GM18861 (cell line): ENCODE data around the gene MGME1.
A peak's percentile ranks its signal among the peaks of the same experiment; 100 is the strongest.

ENCODE experiments used
- ATAC-seq: cut with Tn5 transposase; IDR thresholded peaks from one replicate; pipeline ENCODE4 v1.9.1; 2021; ENCODE audit not compliant: unreplicated experiment

Gene MGME1

GRCh38 chr20:17940224-17940971 lies 28.4 kb upstream of the MGME1 start:
- ATAC-seq: no peak

GRCh38 chr20:17941087-17941825 lies 27.6 kb upstream of the MGME1 start:
- no peak for ATAC-seq

GRCh38 chr20:17941826-17942196 lies 27.0 kb upstream of the MGME1 start:
- ATAC-seq: no peak

- ATAC-seq: peak; percentile 72
These were observed 25.5 kb upstream of the MGME1 start for GRCh38 chr20:17943343-17943742.

- ATAC-seq: no peak
These were observed 23.9 kb upstream of the MGME1 start for GRCh38 chr20:17944854-17945474.

- ATAC-seq: no peak
These were observed 22.8 kb upstream of the MGME1 start for GRCh38 chr20:17946040-17946439.

GRCh38 chr20:17946572-17947473 lies 22.0 kb upstream of the MGME1 start:
- peak; percentile 41 for ATAC-seq

GRCh38 chr20:17947474-17947815 lies 21.4 kb upstream of the MGME1 start:
- no peak for ATAC-seq

- ATAC-seq: no peak
These were observed 20.4 kb upstream of the MGME1 start for GRCh38 chr20:17948442-17948841.

- no peak for ATAC-seq
These were observed 18.9 kb upstream of the MGME1 start for GRCh38 chr20:17949899-17950298.

GRCh38 chr20:17950670-17951069 lies 18.1 kb upstream of the MGME1 start:
- no peak for ATAC-seq

- no peak for ATAC-seq
These were observed 17.5 kb upstream of the MGME1 start for GRCh38 chr20:17951323-17951722.

GRCh38 chr20:17952692-17953684 lies 15.8 kb upstream of the MGME1 start:
- no peak for ATAC-seq

- ATAC-seq: no peak
These were observed 14.9 kb upstream of the MGME1 start for GRCh38 chr20:17953935-17954334.

- no peak for ATAC-seq
These were observed 13.5 kb upstream of the MGME1 start for GRCh38 chr20:17955302-17955701.

- ATAC-seq: no peak
These were observed 12.6 kb upstream of the MGME1 start for GRCh38 chr20:17956099-17956685.

- ATAC-seq: no peak
These were observed 11.1 kb upstream of the MGME1 start for GRCh38 chr20:17957505-17958363.

GRCh38 chr20:17958373-17959256 lies 10.2 kb upstream of the MGME1 start:
- ATAC-seq: no peak
